ENCODE results near the gene FAM13B.

The FAM13B gene

DNA sequence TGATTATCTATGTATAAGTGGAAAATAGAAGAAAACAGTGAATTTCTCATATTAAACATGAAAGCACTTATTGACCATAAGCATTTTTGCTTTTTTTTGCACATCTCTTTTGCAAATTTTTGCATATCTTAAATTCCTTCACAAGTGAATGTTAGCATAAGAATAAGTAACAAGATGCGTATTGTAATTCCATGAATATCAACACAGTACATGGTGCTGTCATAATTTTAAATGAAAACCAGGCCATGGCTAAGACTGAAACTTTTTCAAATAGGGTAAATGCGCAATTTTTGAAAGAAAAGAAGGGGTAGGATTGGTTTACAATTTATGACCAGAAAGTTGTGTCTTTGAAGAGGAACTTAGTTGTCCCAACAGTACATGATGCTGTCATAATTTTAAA is 17.0 kb downstream of the FAM13B start:
- Histone ChIP-seq H3K9me3 (ENCODE audit: insufficient read depth, low read depth, low read length) (no peaks in the 10 kb centered on the region), H4K91ac (ENCODE audit: low read depth, low read length) (no peak overlapping the region), H3K4me3 (ENCODE audit: low read depth, low read length) (no peak overlapping the region), H3K14ac (ENCODE audit: low read length) (no peak overlapping the region), H3K27ac (ENCODE audit: low read depth, low read length) (no peak overlapping the region), H3K36me3 (ENCODE audit: control insufficient read depth in 1 of 2, insufficient read depth in 2 of 2, low read length in 2 of 2) (peaks cover 6 to 13% of the 10 kb centered on the region in 2 experiments), H3K18ac (ENCODE audit: low read length) (no peak overlapping the region), H2BK5ac (ENCODE audit: low read depth, low read length, poor library complexity) (no peak overlapping the region), H3K79me1 (ENCODE audit: low read length) (no peaks in the 10 kb centered on the region), H2BK120ac (ENCODE audit: insufficient read depth, low read length, poor library complexity) (no peak overlapping the region), H3K79me2 (ENCODE audit: control insufficient read depth, insufficient read depth, low read length, poor library complexity) (no peaks in the 10 kb centered on the region), H3K4me1 (ENCODE audit: control insufficient read depth in 1 of 2, insufficient read depth in 2 of 2, low read length in 2 of 2) (no peaks in the 10 kb centered on the region), H4K8ac (ENCODE audit: low read depth, low read length) (no peak overlapping the region), H3K4me2 (ENCODE audit: low read length) (no peak overlapping the region), H3K9ac (ENCODE audit: low read length) (no peak overlapping the region), H2BK12ac (ENCODE audit: low read length) (no peak overlapping the region), H3K27me3 (ENCODE audit: insufficient read depth, low read length) (no peaks in the 10 kb centered on the region), H3K23ac (ENCODE audit: low read length) (no peak overlapping the region), H3K4ac (ENCODE audit: low read depth, low read length) (no peak overlapping the region), H4K12ac (ENCODE audit: low read depth, low read length) (no peak overlapping the region), H2AFZ (ENCODE audit: insufficient read depth, low read length, poor library complexity) (no peak overlapping the region), H2AK5ac (ENCODE audit: low read length) (no peak overlapping the region)
- WGBS (ENCODE audit: extremely low coverage, insufficient coverage, insufficient read length) = no CpG with 5 or more reads among the region's 2 CpGs
- no peak for DNase-seq

DNA sequence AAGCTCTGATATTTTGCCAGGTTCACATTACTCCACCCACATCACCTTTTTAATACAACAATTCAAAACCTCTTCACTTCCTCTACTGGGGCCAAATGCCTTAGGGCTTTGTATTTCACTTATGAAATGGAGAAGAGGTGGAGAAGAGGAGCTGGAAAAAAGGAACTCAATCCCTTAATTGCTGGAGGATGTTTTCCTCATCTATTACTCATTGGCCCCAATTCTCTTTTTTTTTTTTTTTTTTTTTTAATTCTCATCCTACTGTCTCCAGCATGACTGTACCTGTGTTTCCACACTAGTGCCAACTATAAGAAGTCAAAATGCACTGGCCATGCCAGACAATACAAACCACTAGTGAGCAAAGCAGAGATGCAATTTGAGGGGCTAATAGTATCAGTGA is 20.9 kb downstream of the FAM13B start:
- DNase-seq = no peak
- peaks cover 16 to 20% of the 10 kb centered on the region in 2 experiments for H3K36me3 ChIP-seq (ENCODE audit: control insufficient read depth in 1 of 2, insufficient read depth in 2 of 2, low read length in 2 of 2)
- H4K91ac ChIP-seq (ENCODE audit: low read depth, low read length) = no peak overlapping the region
- H3K9ac ChIP-seq (ENCODE audit: low read length) = no peak overlapping the region
- no peak overlapping the region for H2BK120ac ChIP-seq (ENCODE audit: insufficient read depth, low read length, poor library complexity)
- no peak overlapping the region for H2BK5ac ChIP-seq (ENCODE audit: low read depth, low read length, poor library complexity)
- no peak overlapping the region for H3K18ac ChIP-seq (ENCODE audit: low read length)
- H3K27ac ChIP-seq (ENCODE audit: low read depth, low read length) = no peak overlapping the region
- no peaks in the 10 kb centered on the region for H3K79me2 ChIP-seq (ENCODE audit: control insufficient read depth, insufficient read depth, low read length, poor library complexity)
- H3K14ac ChIP-seq (ENCODE audit: low read length) = no peak overlapping the region
- no peak overlapping the region for H4K12ac ChIP-seq (ENCODE audit: low read depth, low read length)
- H2AFZ ChIP-seq (ENCODE audit: insufficient read depth, low read length, poor library complexity) = no peak overlapping the region
- no peak overlapping the region for H3K23ac ChIP-seq (ENCODE audit: low read length)
- no peaks in the 10 kb centered on the region for H3K27me3 ChIP-seq (ENCODE audit: insufficient read depth, low read length)
- no peak overlapping the region for H4K8ac ChIP-seq (ENCODE audit: low read depth, low read length)
- H3K4me2 ChIP-seq (ENCODE audit: low read length) = no peak overlapping the region
- no peaks in the 10 kb centered on the region for H3K4me1 ChIP-seq (ENCODE audit: control insufficient read depth in 1 of 2, insufficient read depth in 2 of 2, low read length in 2 of 2)
- no peak overlapping the region for H2AK5ac ChIP-seq (ENCODE audit: low read length)
- no peak overlapping the region for H3K4ac ChIP-seq (ENCODE audit: low read depth, low read length)
- H3K9me3 ChIP-seq (ENCODE audit: insufficient read depth, low read depth, low read length) = no peaks in the 10 kb centered on the region
- H3K4me3 ChIP-seq (ENCODE audit: low read depth, low read length) = no peak overlapping the region
- H2BK12ac ChIP-seq (ENCODE audit: low read length) = no peak overlapping the region
- H3K79me1 ChIP-seq (ENCODE audit: low read length) = no peaks in the 10 kb centered on the region

DNA sequence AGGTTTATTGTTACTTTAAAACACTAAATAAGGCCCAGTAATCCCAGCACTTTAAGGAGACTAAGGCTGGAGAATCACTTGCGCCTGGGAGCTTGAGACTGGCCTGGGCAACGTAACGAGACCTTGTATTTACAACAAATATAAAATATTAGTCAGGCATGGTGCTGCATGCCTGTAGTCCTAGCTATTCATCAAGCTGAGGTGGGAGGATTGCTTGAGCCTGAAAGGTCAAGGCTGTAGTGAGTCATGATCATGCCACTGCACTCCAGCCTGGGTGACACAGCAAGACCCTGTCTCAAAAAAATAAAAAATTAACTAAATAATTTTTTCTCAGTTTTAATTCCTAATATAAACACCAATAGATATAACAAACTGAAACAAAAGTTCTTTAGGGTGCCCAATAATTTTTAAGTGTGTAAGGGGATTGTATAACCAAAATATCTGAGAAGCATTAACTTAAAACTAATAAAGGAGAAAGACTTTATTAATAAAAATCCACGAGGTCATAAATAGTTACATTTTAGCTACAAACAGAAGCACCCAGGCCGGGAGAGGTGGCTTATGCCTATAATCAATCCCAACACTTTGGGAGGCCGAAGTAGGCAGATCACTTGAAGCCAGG is 32.7 kb downstream of the FAM13B start:
- Histone ChIP-seq H3K9ac (ENCODE audit: low read length) (no peak overlapping the region), H3K27ac (ENCODE audit: low read depth, low read length) (no peak overlapping the region), H3K18ac (ENCODE audit: low read length) (no peak overlapping the region), H2BK5ac (ENCODE audit: low read depth, low read length, poor library complexity) (no peak overlapping the region), H3K79me1 (ENCODE audit: low read length) (no peaks in the 10 kb centered on the region), H3K4me1 (ENCODE audit: control insufficient read depth in 1 of 2, insufficient read depth in 2 of 2, low read length in 2 of 2) (no peaks in the 10 kb centered on the region), H3K4ac (ENCODE audit: low read depth, low read length) (no peak overlapping the region), H3K14ac (ENCODE audit: low read length) (no peak overlapping the region), H3K79me2 (ENCODE audit: control insufficient read depth, insufficient read depth, low read length, poor library complexity) (no peaks in the 10 kb centered on the region), H2AK5ac (ENCODE audit: low read length) (no peak overlapping the region), H3K4me3 (ENCODE audit: low read depth, low read length) (no peak overlapping the region), H2BK120ac (ENCODE audit: insufficient read depth, low read length, poor library complexity) (no peak overlapping the region), H4K91ac (ENCODE audit: low read depth, low read length) (no peak overlapping the region), H4K8ac (ENCODE audit: low read depth, low read length) (no peak overlapping the region), H3K9me3 (ENCODE audit: insufficient read depth, low read depth, low read length) (no peaks in the 10 kb centered on the region), H3K27me3 (ENCODE audit: insufficient read depth, low read length) (no peaks in the 10 kb centered on the region), H4K12ac (ENCODE audit: low read depth, low read length) (no peak overlapping the region), H3K36me3 (ENCODE audit: control insufficient read depth in 1 of 2, insufficient read depth in 2 of 2, low read length in 2 of 2) (peaks cover 9 to 16% of the 10 kb centered on the region in 2 experiments), H2AFZ (ENCODE audit: insufficient read depth, low read length, poor library complexity) (no peak overlapping the region), H3K23ac (ENCODE audit: low read length) (no peak overlapping the region), H3K4me2 (ENCODE audit: low read length) (no peak overlapping the region), H2BK12ac (ENCODE audit: low read length) (no peak overlapping the region)
- WGBS (ENCODE audit: extremely low coverage, insufficient coverage, insufficient read length) = no CpG with 5 or more reads among the region's 6 CpGs
- DNase-seq = no peak

DNA sequence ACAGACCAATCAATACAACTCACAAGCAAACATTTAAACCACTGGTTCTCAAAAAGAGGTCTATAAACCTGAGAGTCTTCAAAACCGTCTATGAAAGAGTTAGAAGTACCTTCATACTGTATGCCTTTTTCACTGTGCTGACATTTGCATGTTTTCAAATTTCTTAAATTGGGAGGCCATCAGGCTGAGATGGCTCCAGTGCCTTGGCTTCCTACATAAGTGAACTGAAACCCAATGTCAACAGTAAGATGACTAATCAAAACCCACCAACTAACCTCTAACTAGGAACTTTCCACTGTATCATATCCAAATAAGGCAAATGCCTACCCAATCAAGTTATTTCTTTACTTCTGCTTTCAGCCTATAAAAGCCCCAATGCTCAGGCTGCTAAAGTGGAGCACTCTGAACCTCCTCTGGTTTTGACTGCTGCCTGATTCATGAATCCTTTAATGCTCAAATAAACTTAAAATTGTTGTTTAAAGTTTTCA is 35.1 kb downstream of the FAM13B start:
- H3K14ac ChIP-seq (ENCODE audit: low read length) = no peak overlapping the region
- no peak overlapping the region for H4K8ac ChIP-seq (ENCODE audit: low read depth, low read length)
- no CpG with 5 or more reads among the region's 1 CpG for WGBS (ENCODE audit: extremely low coverage, insufficient coverage, insufficient read length)
- no peak overlapping the region for H3K23ac ChIP-seq (ENCODE audit: low read length)
- no peaks in the 10 kb centered on the region for H3K4me1 ChIP-seq (ENCODE audit: control insufficient read depth in 1 of 2, insufficient read depth in 2 of 2, low read length in 2 of 2)
- no peak overlapping the region for H2AFZ ChIP-seq (ENCODE audit: insufficient read depth, low read length, poor library complexity)
- no peak overlapping the region for H3K4ac ChIP-seq (ENCODE audit: low read depth, low read length)
- H3K27ac ChIP-seq (ENCODE audit: low read depth, low read length) = no peak overlapping the region
- no peaks in the 10 kb centered on the region for H3K9me3 ChIP-seq (ENCODE audit: insufficient read depth, low read depth, low read length)
- H3K18ac ChIP-seq (ENCODE audit: low read length) = no peak overlapping the region
- no peak overlapping the region for H3K9ac ChIP-seq (ENCODE audit: low read length)
- no peaks in the 10 kb centered on the region for H3K27me3 ChIP-seq (ENCODE audit: insufficient read depth, low read length)
- no peak overlapping the region for H4K91ac ChIP-seq (ENCODE audit: low read depth, low read length)
- DNase-seq = no peak
- no peak overlapping the region for H2AK5ac ChIP-seq (ENCODE audit: low read length)
- H3K36me3 ChIP-seq (ENCODE audit: control insufficient read depth in 1 of 2, insufficient read depth in 2 of 2, low read length in 2 of 2) = peaks cover 3 to 8% of the 10 kb centered on the region in 2 experiments
- H4K12ac ChIP-seq (ENCODE audit: low read depth, low read length) = no peak overlapping the region
- no peak overlapping the region for H2BK5ac ChIP-seq (ENCODE audit: low read depth, low read length, poor library complexity)
- H3K4me3 ChIP-seq (ENCODE audit: low read depth, low read length) = no peak overlapping the region
- H3K79me2 ChIP-seq (ENCODE audit: control insufficient read depth, insufficient read depth, low read length, poor library complexity) = no peaks in the 10 kb centered on the region
- H3K79me1 ChIP-seq (ENCODE audit: low read length) = no peaks in the 10 kb centered on the region
- H2BK120ac ChIP-seq (ENCODE audit: insufficient read depth, low read length, poor library complexity) = no peak overlapping the region
- H3K4me2 ChIP-seq (ENCODE audit: low read length) = no peak overlapping the region
- H2BK12ac ChIP-seq (ENCODE audit: low read length) = no peak overlapping the region
